K562 (cell line): ENCODE data around the gene B3GAT2. TPM values are rescaled to one million over a fixed set of nuclear protein-coding genes. Genes with fewer than 3 reads are reported as not detected.

ENCODE experiments used
- ATAC-seq: fragments of 200-7000 bp; cut with Tn5 transposase; 3 replicates; pipeline ENCODE4 v1.9.1; 2020; ENCODE audit warnings: moderate library complexity
- BruUV-seq: library from RNA; stranded (reverse); fragments of 400-500 nt; replicated peaks from 2 replicates; lab custom pipeline; 2021; lab: Mats Ljungman, UMichigan
- CTCF ChIA-PET: fragments of 300-600 bp; formaldehyde crosslinking; extraction: SDS; loops from one replicate; lab custom pipeline; 2021; ENCODE audit warnings: low intra/inter-chr PET ratio; lab: Yijun Ruan, JAX
- POLR2A ChIA-PET: fragments of 300-600, 350-650 bp; sonication (Branson Sonifier 250); formaldehyde crosslinking; extraction: SDS; loops from one replicate; lab custom pipeline; 2021; ENCODE audit warnings: antibody characterized with exemption, inconsistent platforms; lab: Yijun Ruan, JAX
- DNase-seq, 4 experiments: peaks; one replicate each; pipeline versions ENCODE4 v3.0.0 to v3.0.0-alpha.2; 2011 to 2018; ENCODE audit warnings: low spot score in 3 of 4, mixed read lengths in 3 of 4; ENCODE audit errors: extremely low read depth in 1 of 4
- FAIRE-seq: peaks from 2 replicates; lab custom pipeline; 2011; peaks lifted over from hg19 to GRCh38; lab: Jason Lieb, UNC
- H2AFZ ChIP-seq: 2 replicates; pipeline ENCODE4 v1.6.0; 2011; ENCODE audit warnings: low read depth, low read length, control low read depth, inconsistent platforms
- H3K27ac ChIP-seq: fragments of 200-600 bp; 3 replicates; pipeline ENCODE4 v1.8.0; 2011; ENCODE audit warnings: low read depth, mild to moderate bottlenecking, control low read depth, inconsistent platforms, low read length, moderate library complexity, mixed read lengths; ENCODE audit errors: extremely low read depth
- H3K27me3 ChIP-seq, 2 experiments: fragments of 300-600 bp in 1 of 2; 2 replicates in 1 of 2; 3 replicates in 1 of 2; pipeline versions ENCODE4 v1.6.0 to v1.8.0; 2011; ENCODE audit warnings: inconsistent platforms in 2 of 2, low read length in 2 of 2, mild to moderate bottlenecking in 1 of 2, mixed read lengths in 1 of 2, moderate library complexity in 1 of 2; ENCODE audit not compliant: control insufficient read depth in 2 of 2, insufficient read depth in 2 of 2
- H3K36me3 ChIP-seq: fragments of 300-600 bp; 3 replicates; pipeline ENCODE4 v1.8.0; 2011; ENCODE audit warnings: mild to moderate bottlenecking, low read length, inconsistent platforms; ENCODE audit not compliant: control insufficient read depth, insufficient read depth
- H3K4me1 ChIP-seq, 2 experiments: fragments of 200-600 bp in 1 of 2; replicated peaks in 1 of 2; 2 replicates in 1 of 2; 3 replicates in 1 of 2; pipeline versions ENCODE4 v1.5.1 to v1.8.0; 2011; ENCODE audit warnings: inconsistent platforms in 2 of 2, low read length in 2 of 2, mild to moderate bottlenecking in 1 of 2, mixed read lengths in 1 of 2, moderate library complexity in 1 of 2; ENCODE audit not compliant: control insufficient read depth in 2 of 2, insufficient read depth in 2 of 2
- H3K4me2 ChIP-seq: 2 replicates; pipeline ENCODE4 v1.6.1; 2011; ENCODE audit warnings: low read length, control low read depth, inconsistent platforms, mixed read lengths; ENCODE audit not compliant: insufficient read depth
- H3K4me3 ChIP-seq: fragments of 200-600 bp; sonication (generic), shearing (Covaris generic); 2 replicates; pipeline ENCODE4 v1.5.1; 2016; ENCODE audit warnings: control low read depth, inconsistent platforms
- H3K79me2 ChIP-seq: fragments of 200-600 bp; 3 replicates; pipeline ENCODE4 v1.8.0; 2011; ENCODE audit warnings: low read length, inconsistent platforms; ENCODE audit not compliant: control insufficient read depth, insufficient read depth
- H3K9ac ChIP-seq, 2 experiments: 2 replicates each; pipeline versions ENCODE4 v1.6.0 to v1.6.1; 2011; ENCODE audit warnings: low read depth in 2 of 2, low read length in 2 of 2, control low read depth in 1 of 2, inconsistent platforms in 1 of 2, mild to moderate bottlenecking in 1 of 2, mixed read lengths in 1 of 2; ENCODE audit not compliant: insufficient read depth in 1 of 2
- H3K9me1 ChIP-seq: one replicate; pipeline ENCODE4 v1.6.0; 2011; ENCODE audit warnings: inconsistent platforms, mild to moderate bottlenecking, low read length, moderate library complexity; ENCODE audit not compliant: control insufficient read depth, insufficient read depth
- H3K9me3 ChIP-seq: replicated peaks from 2 replicates; pipeline ENCODE4 v1.5.1; 2011; ENCODE audit warnings: low read depth, low read length, inconsistent platforms; ENCODE audit not compliant: control insufficient read depth, insufficient read depth
- H4K20me1 ChIP-seq: replicated peaks from 2 replicates; pipeline ENCODE4 v1.6.1; 2011; ENCODE audit warnings: low read length, inconsistent platforms, mixed read lengths; ENCODE audit not compliant: control insufficient read depth, insufficient read depth
- ADNP ChIP-seq: fragments of 200-800 bp; sonication (Bioruptor generic); IDR thresholded peaks from 2 replicates; pipeline ENCODE4 v1.6.1; 2016; ENCODE audit warnings: missing genetic modification characterization, missing compliant biosample characterization
- ARID2 ChIP-seq: fragments of 450-650 bp; IDR thresholded peaks from 2 replicates; pipeline ENCODE4 v1.6.1; 2017; ENCODE audit warnings: antibody characterized with exemption, mild to moderate bottlenecking
- ATF6 ChIP-seq: sonication (generic); formaldehyde crosslinking; IDR thresholded peaks from 2 replicates; pipeline ENCODE4 v1.4.0; 2020; ENCODE audit warnings: mild to moderate bottlenecking, missing genetic modification reagents
- DEAF1 ChIP-seq: fragments of 450-650 bp; formaldehyde crosslinking; IDR thresholded peaks from 2 replicates; pipeline ENCODE4 v1.4.0; 2020; ENCODE audit warnings: mild to moderate bottlenecking, moderate library complexity
- HCFC1 ChIP-seq: IDR thresholded peaks from 2 replicates; pipeline ENCODE4 v1.6.1; 2012; ENCODE audit warnings: low read depth, low read length, improper control_type of control experiment
- HMG20A ChIP-seq: fragments of 450-650 bp; formaldehyde crosslinking; conservative IDR thresholded peaks from 2 replicates; pipeline ENCODE4 v1.4.0; 2020; ENCODE audit warnings: mild to moderate bottlenecking, mixed read lengths
- IRF9 ChIP-seq: fragments of 450-650 bp; IDR thresholded peaks from 2 replicates; pipeline ENCODE4 v1.6.1; 2016; ENCODE audit warnings: missing biosample characterization, missing genetic modification characterization
- KLF10 ChIP-seq: fragments of 250-450 bp; sonication (Bioruptor Pico); IDR thresholded peaks from 2 replicates; pipeline ENCODE4 v1.6.1; 2021; ENCODE audit warnings: matching md5 sums
- KLF16 ChIP-seq: IDR thresholded peaks from 2 replicates; pipeline ENCODE4 v1.6.1; 2016; ENCODE audit warnings: antibody characterized with exemption
- MNT ChIP-seq, 2 experiments: fragments of 450-650 bp; conservative IDR thresholded peaks; 2 replicates each; pipeline ENCODE4 v1.6.1; 2017; ENCODE audit warnings: mild to moderate bottlenecking in 2 of 2, moderate library complexity in 2 of 2
- PATZ1 ChIP-seq: fragments of 250-450 bp; sonication (Bioruptor Pico); IDR thresholded peaks from 2 replicates; pipeline ENCODE4 v1.5.0; 2020; ENCODE audit warnings: mild to moderate bottlenecking, borderline replicate concordance
- POLR2A ChIP-seq: fragments of 450-650 bp; conservative IDR thresholded peaks from 2 replicates; pipeline ENCODE4 v1.6.1; 2016
- TGIF2 ChIP-seq: sonication (generic); formaldehyde crosslinking; IDR thresholded peaks from 2 replicates; pipeline ENCODE4 v1.8.1; 2022; ENCODE audit warnings: mild to moderate bottlenecking, missing genetic modification reagents, moderate library complexity
- ZBTB17 ChIP-seq: fragments of 450-650 bp; formaldehyde crosslinking; IDR thresholded peaks from 2 replicates; pipeline ENCODE4 v1.4.0; 2020; ENCODE audit warnings: mild to moderate bottlenecking
- ZNF23 ChIP-seq: fragments of 250-450 bp; sonication (Bioruptor Pico); IDR thresholded peaks from 2 replicates; pipeline ENCODE4 v1.4.0; 2020; ENCODE audit warnings: mild to moderate bottlenecking
- WGBS: fragments of 100-300 bp; shearing (Covaris generic); methylation state at CpG from one replicate; pipeline ENCODE4 v1.1.6; 2016; ENCODE audit warnings: low coverage, mixed read lengths; ENCODE audit not compliant: insufficient coverage; ENCODE audit errors: missing lambda C conversion rate; 5-methylcytosine and 5-hydroxymethylcytosine counted together
- in situ Hi-C: fragments of 300-500 bp; cut with MboI; formaldehyde crosslinking; loops from 4 replicates; pipeline ENCODE4 v1.15.0; 2018; ENCODE audit warnings: inconsistent platforms, mixed read lengths
- intact Hi-C: fragments of 100-400 bp; cut with micrococcal nuclease; formaldehyde crosslinking; loops from 2 replicates; pipeline ENCODE4 v1.14.2; 2022
- polyA plus RNA-seq, 8 experiments: library from polyadenylated mRNA; depleted of rRNA in 4 of 8; stranded (reverse) in 5 of 8; unstranded in 3 of 8; fragments of >200 nt; fragmentation: Nextera tagmentation in 2 of 8; fragmentation: Illumina TruSeq in 1 of 8; extraction: Ambion mirVana in 2 of 8; extraction: Trizol in 1 of 8; gene quantifications; 2 replicates each; pipeline versions ENCODE4 v1.2.1 to v1.2.3, GENCODE V29; 2011 to 2014; ENCODE audit warnings: inconsistent platforms in 1 of 8, missing spikeins in 1 of 8
- total RNA-seq, 7 experiments: library from RNA; depleted of rRNA in 6 of 7; stranded (reverse); fragments of >200 nt in 6 of 7; fragmentation: Illumina TruSeq in 2 of 7; extraction: Trizol in 2 of 7; gene quantifications; 2 replicates each; pipeline versions ENCODE4 v1.2.1 to v1.2.3, GENCODE V29; 2011 to 2021; ENCODE audit warnings: low replicate concordance in 1 of 7

B3GAT2 gene
- total and polyA plus RNA-seq, 9 of the 15 experiments (the other 6 are each of a cell fraction or from before 2014, with no cell fraction given): 0.01 to 0.43 (median 0.04) TPM; not detected in 4

GRCh38 chr6:70998148-70998547 is 41.3 kb upstream of the B3GAT2 start (continued):
- TF ChIP-seq ATF6 (CRISPR knock-in tag) (no peak), PATZ1 (CRISPR knock-in tag) (no peak)

- no peak for FAIRE-seq
- no peak overlapping the region for H3K4me3 ChIP-seq
- TF ChIP-seq ZBTB17 (CRISPR knock-in tag): no peak
- TF ChIP-seq HMG20A (CRISPR knock-in tag): no peak
- no peak for TF ChIP-seq DEAF1 (CRISPR knock-in tag)
- TF ChIP-seq HCFC1: no peak
- no peak for TF ChIP-seq KLF10 (CRISPR knock-in tag)
- TF ChIP-seq ZNF23: no peak
- no peak for TF ChIP-seq POLR2A
- TF ChIP-seq MNT (conservative IDR thresholded peaks at IDR 0.05): no peak
- TF ChIP-seq ARID2: no peak
- no peak for TF ChIP-seq KLF16
- TF ChIP-seq TGIF2 (CRISPR knock-in tag): no peak
- TF ChIP-seq IRF9 (tag): no peak
- TF ChIP-seq ADNP: no peak
Observed at GRCh38 chr6:70997379-70997778, 40.5 kb upstream of the B3GAT2 start.

More at GRCh38 chr6:70997379-70997778, 40.5 kb upstream of the B3GAT2 start:
- H3K36me3 ChIP-seq: no peaks in the 10 kb centered on the region
- no peaks in the 10 kb centered on the region for H3K27me3 ChIP-seq
- no peaks in the 10 kb centered on the region; a peak in 1 of 5 replicates for H3K4me1 ChIP-seq
- H3K9me1 ChIP-seq: no peaks in the 10 kb centered on the region
- H3K27ac ChIP-seq: no peak overlapping the region
- ATAC-seq: no peak
- H3K4me2 ChIP-seq: no peak overlapping the region
- ChIA-PET CTCF (no interaction called here), POLR2A (no interaction called here)
- WGBS: 0% methylated on average over 3 of the region's 3 CpGs
- no peaks in the 10 kb centered on the region for H3K79me2 ChIP-seq
- H3K9me3 ChIP-seq: no peaks in the 10 kb centered on the region
- DNase-seq: no peak
- intact Hi-C loops: no loop called here
- no peak overlapping the region for H2AFZ ChIP-seq
- no peak overlapping the region for H3K9ac ChIP-seq
- in situ Hi-C loops: no loop called here
- BruUV-seq: no TSS peak
- no peaks in the 10 kb centered on the region for H4K20me1 ChIP-seq
